Activated T-cell treated with anti-CD3 and anti-CD28 coated beads, Interleukin-2, amount 50 U/mL, for 72 hours (primary cell): ENCODE measurements around the gene RAB42. TPM values are rescaled to one million over a fixed set of nuclear protein-coding genes. Genes with fewer than 3 reads are reported as not detected.
"Not testable (repeated sequence)": the region's sequence is repeated elsewhere in the genome, so short reads cannot be mapped to it uniquely, and the experiment has no call there.

Source experiments
- ATAC-seq, 2 donors: fragments of 150-1000 bp; cut with Tn5 transposase; replicated peaks in 1 of 2; 2 replicates each; pipeline ENCODE4 v1.10.0; 2021; ENCODE audit warnings: moderate library complexity in 2 of 2, mild to moderate bottlenecking in 1 of 2
- DNase-seq, 2 donors: peaks; one replicate each; pipeline ENCODE4 v3.0.0; 2021 to 2022; ENCODE audit warnings: mixed read lengths in 1 of 2
- H3K27ac Mint-ChIP-seq: one replicate; pipeline ENCODE4 v1.8.0; 2022; ENCODE audit warnings: mild to moderate bottlenecking, moderate library complexity, mixed read lengths
- H3K27me3 Mint-ChIP-seq: one replicate; pipeline ENCODE4 v1.8.0; 2022; ENCODE audit warnings: low read depth, mixed read lengths
- H3K36me3 Mint-ChIP-seq, 2 donors: one replicate each; pipeline ENCODE4 v1.8.0; 2022; ENCODE audit warnings: mixed read lengths in 2 of 2, mild to moderate bottlenecking in 1 of 2; ENCODE audit not compliant: insufficient read depth in 2 of 2
- H3K4me1 Mint-ChIP-seq: one replicate; pipeline ENCODE4 v1.8.0; 2022; ENCODE audit warnings: low read depth, mixed read lengths
- H3K4me3 Mint-ChIP-seq, 2 donors: one replicate each; pipeline ENCODE4 v1.8.0; 2022; ENCODE audit warnings: mild to moderate bottlenecking in 2 of 2, mixed read lengths in 2 of 2, moderate library complexity in 2 of 2
- H3K9me3 Mint-ChIP-seq, 2 donors: one replicate each; pipeline ENCODE4 v1.8.0; 2022; ENCODE audit warnings: mixed read lengths in 2 of 2
- total RNA-seq, 2 donors: library from RNA; stranded (reverse); gene quantifications; one replicate each; pipeline ENCODE4 v1.2.3, GENCODE V29; 2022

RAB42 gene
- under 1 TPM in 1 of 2 donors, not detected in 1; 0.17 TPM for total RNA-seq

- peak within 1 kb of the TSS; percentile 71 to 84 for H3K4me3 Mint-ChIP-seq
- ATAC-seq = peak; percentile 68 to 77
- H3K9me3 Mint-ChIP-seq = no peaks in the 10 kb centered on the region
- no peaks in the 10 kb centered on the region for H3K27me3 Mint-ChIP-seq
- peaks cover 11% of the 10 kb centered on the region for H3K4me1 Mint-ChIP-seq
- H3K27ac Mint-ChIP-seq = no peak within 1 kb of the TSS
- DNase-seq = peak in 1 of 2 donors; percentile 19
- no peaks in the 10 kb centered on the region for H3K36me3 Mint-ChIP-seq
These were observed at the start of gene RAB42 for GRCh38 chr1:28591708-28592320. TSS of gene RAB42 (plus strand) at chr1:28592265. CDS start at chr1:28592512, 247 bp downstream.

GRCh38 chr1:28545246-28545628 lies 46.8 kb upstream of the RAB42 start:
- Mint-ChIP-seq H3K9me3 (no peaks in the 10 kb centered on the region), H3K4me1 (no peaks in the 10 kb centered on the region), H3K4me3 (no peak overlapping the region), H3K36me3 (no peaks in the 10 kb centered on the region), H3K27ac (no peak overlapping the region), H3K27me3 (no peaks in the 10 kb centered on the region)
- DNase-seq (no peak), ATAC-seq (no peak)

- no peak overlapping the region for H3K4me3 Mint-ChIP-seq
- H3K4me1 Mint-ChIP-seq = peaks cover 5% of the 10 kb centered on the region
- no peak overlapping the region for H3K27ac Mint-ChIP-seq
- no peaks in the 10 kb centered on the region for H3K27me3 Mint-ChIP-seq
- ATAC-seq (no peak), DNase-seq (no peak)
- H3K9me3 Mint-ChIP-seq = no peaks in the 10 kb centered on the region
- peaks cover 2% of the 10 kb centered on the region in 2 donors for H3K36me3 Mint-ChIP-seq
These were observed 43.7 kb upstream of the RAB42 start for GRCh38 chr1:28548318-28548717.

GRCh38 chr1:28551381-28551780 lies 40.7 kb upstream of the RAB42 start:
- H3K9me3 Mint-ChIP-seq = no peaks in the 10 kb centered on the region
- no peaks in the 10 kb centered on the region for H3K27me3 Mint-ChIP-seq
- DNase-seq (no peak), ATAC-seq (no peak)
- no peak overlapping the region for H3K27ac Mint-ChIP-seq
- no peak overlapping the region for H3K4me3 Mint-ChIP-seq
- peaks cover 26% of the 10 kb centered on the region for H3K4me1 Mint-ChIP-seq
- H3K36me3 Mint-ChIP-seq = peaks cover 10 to 13% of the 10 kb centered on the region in 2 donors

- ATAC-seq (peak; percentile 93 to 94), DNase-seq (peak; percentile 98)
- H3K4me1 Mint-ChIP-seq = peaks cover 26% of the 10 kb centered on the region
- peaks cover 10 to 15% of the 10 kb centered on the region in 2 donors for H3K36me3 Mint-ChIP-seq
- H3K9me3 Mint-ChIP-seq = no peaks in the 10 kb centered on the region
- peak within 1 kb of the TSS; percentile 89 to 95 for H3K4me3 Mint-ChIP-seq
- H3K27ac Mint-ChIP-seq = peak within 1 kb of the TSS; percentile 100
- no peaks in the 10 kb centered on the region for H3K27me3 Mint-ChIP-seq
These were observed 39.1 kb upstream of the RAB42 start, which contains the start of gene TRNAU1AP for GRCh38 chr1:28552758-28553663. TSS of gene TRNAU1AP (plus strand) at chr1:28553085. CDS start at chr1:28553111, 26 bp downstream.

GRCh38 chr1:28560886-28561285 lies 31.2 kb upstream of the RAB42 start:
- Mint-ChIP-seq H3K27me3 (no peaks in the 10 kb centered on the region), H3K36me3 (peaks cover 1 to 31% of the 10 kb centered on the region in 2 donors), H3K4me1 (no peaks in the 10 kb centered on the region), H3K9me3 (no peaks in the 10 kb centered on the region), H3K4me3 (no peak overlapping the region), H3K27ac (no peak overlapping the region)
- DNase-seq (no peak), ATAC-seq (no peak)

GRCh38 chr1:28564310-28564709 lies 27.8 kb upstream of the RAB42 start:
- Mint-ChIP-seq H3K4me3 (no peak overlapping the region), H3K36me3 (peaks cover 3 to 33% of the 10 kb centered on the region in 2 donors), H3K27ac (no peak overlapping the region), H3K9me3 (no peaks in the 10 kb centered on the region), H3K4me1 (no peaks in the 10 kb centered on the region), H3K27me3 (no peaks in the 10 kb centered on the region)
- DNase-seq (no peak), ATAC-seq (no peak)

GRCh38 chr1:28565040-28565439 lies 27.0 kb upstream of the RAB42 start:
- Mint-ChIP-seq H3K36me3 (peaks cover 3 to 29% of the 10 kb centered on the region in 2 donors), H3K27ac (no peak overlapping the region), H3K4me3 (no peak overlapping the region), H3K4me1 (no peaks in the 10 kb centered on the region), H3K9me3 (no peaks in the 10 kb centered on the region), H3K27me3 (no peaks in the 10 kb centered on the region)
- no peak for ATAC-seq
- DNase-seq = no peak

GRCh38 chr1:28565726-28566125 lies 26.3 kb upstream of the RAB42 start:
- no peaks in the 10 kb centered on the region for H3K4me1 Mint-ChIP-seq
- H3K27ac Mint-ChIP-seq = no peak overlapping the region
- peaks cover 3 to 25% of the 10 kb centered on the region in 2 donors for H3K36me3 Mint-ChIP-seq
- no peak overlapping the region for H3K4me3 Mint-ChIP-seq
- ATAC-seq = no peak
- no peaks in the 10 kb centered on the region for H3K9me3 Mint-ChIP-seq
- DNase-seq = no peak
- no peaks in the 10 kb centered on the region for H3K27me3 Mint-ChIP-seq

GRCh38 chr1:28566931-28567330 lies 25.1 kb upstream of the RAB42 start:
- ATAC-seq (no peak), DNase-seq (no peak)
- Mint-ChIP-seq H3K4me1 (no peaks in the 10 kb centered on the region), H3K4me3 (no peak overlapping the region), H3K9me3 (no peaks in the 10 kb centered on the region), H3K27ac (no peak overlapping the region), H3K36me3 (peaks cover 7 to 28% of the 10 kb centered on the region in 2 donors), H3K27me3 (no peaks in the 10 kb centered on the region)

- DNase-seq (no peak), ATAC-seq (no peak)
- Mint-ChIP-seq H3K27ac (no peak overlapping the region), H3K27me3 (no peaks in the 10 kb centered on the region), H3K4me1 (no peaks in the 10 kb centered on the region), H3K36me3 (peaks cover 5 to 13% of the 10 kb centered on the region in 2 donors), H3K4me3 (no peak overlapping the region), H3K9me3 (no peaks in the 10 kb centered on the region)
These were observed 20.2 kb upstream of the RAB42 start for GRCh38 chr1:28571911-28572310.

GRCh38 chr1:28572891-28573290 lies 19.2 kb upstream of the RAB42 start:
- H3K9me3 Mint-ChIP-seq, H3K4me3 Mint-ChIP-seq, DNase-seq, H3K27me3 Mint-ChIP-seq, H3K4me1 Mint-ChIP-seq, H3K27ac Mint-ChIP-seq, ATAC-seq: not testable (repeated sequence)
- H3K36me3 Mint-ChIP-seq = peaks cover 7 to 14% of the 10 kb centered on the region in 2 donors

- DNase-seq (no peak), ATAC-seq (no peak)
- H3K36me3 Mint-ChIP-seq = peaks cover 9 to 18% of the 10 kb centered on the region in 2 donors
- no peak overlapping the region for H3K4me3 Mint-ChIP-seq
- H3K9me3 Mint-ChIP-seq = no peaks in the 10 kb centered on the region
- H3K27me3 Mint-ChIP-seq = no peaks in the 10 kb centered on the region
- peaks cover 14% of the 10 kb centered on the region for H3K4me1 Mint-ChIP-seq
- H3K27ac Mint-ChIP-seq = no peak overlapping the region
These were observed 18.5 kb upstream of the RAB42 start for GRCh38 chr1:28573564-28573963.
